A549 (cell line): ENCODE measurements around the gene TRPM2. TPM values are rescaled to one million over a fixed set of nuclear protein-coding genes. Genes with fewer than 3 reads are reported as not detected.

Source experiments
- ATAC-seq, 2 experiments: fragments of 200-7000 bp in 1 of 2; fragments of >200 bp in 1 of 2; cut with Nextera tagmentation in 1 of 2; cut with Tn5 transposase in 1 of 2; 3 replicates each; pipeline versions ENCODE4 v1.8.0 to v1.9.1; 2018 to 2020; ENCODE audit warnings: mild to moderate bottlenecking in 1 of 2, moderate library complexity in 1 of 2
- CTCF ChIA-PET: fragments of 300-600 bp; sonication (Branson Sonifier 250); formaldehyde crosslinking; extraction: SDS; loops from one replicate; lab custom pipeline; 2021; ENCODE audit warnings: antibody characterized with exemption, inconsistent platforms; lab: Yijun Ruan, JAX
- POLR2A ChIA-PET: fragments of 350-600 bp; formaldehyde crosslinking; extraction: SDS; loops from one replicate; lab custom pipeline; 2021; ENCODE audit warnings: antibody characterized with exemption, inconsistent platforms; lab: Yijun Ruan, JAX
- DNase-seq, 2 experiments: peaks; one replicate each; pipeline versions ENCODE4 v3.0.0 to v3.0.0-alpha.2; 2011 to 2016; ENCODE audit warnings: low read depth in 1 of 2, low spot score in 1 of 2
- FAIRE-seq: peaks from 2 replicates; lab custom pipeline; 2011; peaks lifted over from hg19 to GRCh38; lab: Jason Lieb, UNC
- H3K27ac ChIP-seq, 2 experiments: fragments of >200 bp; sonication (Bioruptor Twin); formaldehyde crosslinking; 3 replicates each; pipeline ENCODE4 v1.5.1; 2016 to 2017
- H3K4me1 ChIP-seq: fragments of >200 bp; sonication (Bioruptor Twin); formaldehyde crosslinking; 3 replicates; pipeline ENCODE4 v1.6.1; 2016
- H3K4me2 ChIP-seq: fragments of >200 bp; sonication (Bioruptor Twin); formaldehyde crosslinking; 3 replicates; pipeline ENCODE4 v1.6.1; 2016
- H3K4me3 ChIP-seq: fragments of >200 bp; sonication (Bioruptor Twin); formaldehyde crosslinking; 3 replicates; pipeline ENCODE4 v1.5.1; 2016
- H3K9me3 ChIP-seq: fragments of >200 bp; sonication (Bioruptor Twin); formaldehyde crosslinking; 3 replicates; pipeline ENCODE4 v1.6.1; 2016
- BHLHE40 ChIP-seq: IDR thresholded peaks from 2 replicates; pipeline ENCODE4 v1.6.1; 2012; ENCODE audit warnings: low read depth, low read length, inconsistent platforms
- CBX2 ChIP-seq: fragments of 200-600 bp; sonication (generic); IDR thresholded peaks from 2 replicates; pipeline ENCODE4 v1.6.1; 2016; ENCODE audit warnings: low read depth, mild to moderate bottlenecking, borderline replicate concordance
- CBX8 ChIP-seq: fragments of 200-600 bp; sonication (generic); IDR thresholded peaks from 2 replicates; pipeline ENCODE4 v1.6.1; 2016
- CEBPB ChIP-seq, 2 experiments: fragments of >200 bp in 1 of 2; sonication (Bioruptor Twin) in 1 of 2; formaldehyde crosslinking in 1 of 2; IDR thresholded peaks; 2 replicates each; pipeline ENCODE4 v1.6.1; 2012 to 2016
- CHD2 ChIP-seq: fragments of 150-350 bp; IDR thresholded peaks from 2 replicates; pipeline ENCODE4 v1.6.1; 2014; ENCODE audit warnings: low read length; ENCODE audit not compliant: partially characterized antibody
- CHD4 ChIP-seq: fragments of 200-600 bp; sonication (generic); IDR thresholded peaks from 2 replicates; pipeline ENCODE4 v1.6.1; 2016; ENCODE audit warnings: antibody characterized with exemption, mild to moderate bottlenecking, borderline replicate concordance
- EHF ChIP-seq: fragments of 250-450 bp; sonication (Bioruptor Pico); IDR thresholded peaks from 2 replicates; pipeline ENCODE4 v1.5.0; 2020; ENCODE audit warnings: mild to moderate bottlenecking
- EHMT2 ChIP-seq: fragments of 200-600 bp; sonication (generic); IDR thresholded peaks from 2 replicates; pipeline ENCODE4 v1.6.1; 2016; ENCODE audit warnings: antibody characterized with exemption, low read depth, mild to moderate bottlenecking, moderate library complexity
- ESRRA ChIP-seq: fragments of 150-350 bp; IDR thresholded peaks from 2 replicates; pipeline ENCODE4 v1.6.1; 2014; ENCODE audit warnings: mild to moderate bottlenecking, low read length, borderline replicate concordance
- FOSB ChIP-seq: fragments of 250-450 bp; sonication (Bioruptor Pico); IDR thresholded peaks from 2 replicates; pipeline ENCODE4 v1.5.0; 2020; ENCODE audit warnings: mild to moderate bottlenecking, moderate library complexity
- HEYL ChIP-seq: fragments of 250-450 bp; sonication (Bioruptor Pico); IDR thresholded peaks from 2 replicates; pipeline ENCODE4 v1.8.0; 2021; ENCODE audit warnings: mild to moderate bottlenecking, moderate library complexity
- HOXA7 ChIP-seq: fragments of 250-450 bp; sonication (Bioruptor Pico); IDR thresholded peaks from 2 replicates; pipeline ENCODE4 v1.5.0; 2020; ENCODE audit warnings: mild to moderate bottlenecking, moderate library complexity
- HOXB13 ChIP-seq: fragments of 250-450 bp; sonication (Bioruptor Pico); IDR thresholded peaks from 2 replicates; pipeline ENCODE4 v1.5.0; 2020; ENCODE audit warnings: low read depth, mild to moderate bottlenecking, moderate library complexity
- JUNB ChIP-seq: fragments of >200 bp; sonication (Bioruptor Twin); formaldehyde crosslinking; IDR thresholded peaks from 2 replicates; pipeline ENCODE4 v1.6.1; 2016
- MAFK ChIP-seq: fragments of 450-650 bp; IDR thresholded peaks from 2 replicates; pipeline ENCODE4 v1.6.1; 2014; ENCODE audit not compliant: partially characterized antibody
- MAZ ChIP-seq: fragments of 150-350 bp; IDR thresholded peaks from 2 replicates; pipeline ENCODE4 v1.6.1; 2014; ENCODE audit warnings: antibody characterized with exemption, low read depth, low read length, borderline replicate concordance
- MYC ChIP-seq: IDR thresholded peaks from 2 replicates; pipeline ENCODE4 v1.6.1; 2012; ENCODE audit warnings: mild to moderate bottlenecking, inconsistent platforms, low read length, improper control_type of control experiment, borderline replicate concordance
- NFE2L2 ChIP-seq: fragments of 150-350 bp; conservative IDR thresholded peaks from 2 replicates; pipeline ENCODE4 v1.6.1; 2014; ENCODE audit warnings: low read length
- NR3C1 ChIP-seq: fragments of >200 bp; sonication (Bioruptor Twin); formaldehyde crosslinking; IDR thresholded peaks from 3 replicates; pipeline ENCODE4 v1.6.1; 2017
- RCOR1 ChIP-seq: fragments of 150-350 bp; IDR thresholded peaks from 2 replicates; pipeline ENCODE4 v1.6.1; 2014; ENCODE audit warnings: antibody characterized with exemption, low read length, low read depth
- RNF2 ChIP-seq: fragments of 200-600 bp; sonication (generic); IDR thresholded peaks from 2 replicates; pipeline ENCODE4 v1.6.1; 2016; ENCODE audit warnings: low read depth, mild to moderate bottlenecking, antibody characterized with exemption, moderate library complexity, borderline replicate concordance
- SREBF2 ChIP-seq: fragments of 450-650 bp; IDR thresholded peaks from 2 replicates; pipeline ENCODE4 v1.6.1; 2014; ENCODE audit warnings: mild to moderate bottlenecking, moderate library complexity
- TFCP2L1 ChIP-seq: fragments of 250-450 bp; sonication (Bioruptor Pico); IDR thresholded peaks from 2 replicates; pipeline ENCODE4 v1.5.0; 2021; ENCODE audit warnings: mild to moderate bottlenecking
- ZFP36 ChIP-seq: fragments of 450-650 bp; IDR thresholded peaks from 2 replicates; pipeline ENCODE4 v1.6.1; 2014; ENCODE audit warnings: borderline replicate concordance; ENCODE audit not compliant: partially characterized antibody
- ZNF302 ChIP-seq: fragments of 250-450 bp; sonication (Bioruptor Pico); IDR thresholded peaks from 2 replicates; pipeline ENCODE4 v1.9.0; 2021; ENCODE audit warnings: inconsistent platforms, mild to moderate bottlenecking, moderate library complexity
- ZSCAN20 ChIP-seq: fragments of 250-450 bp; sonication (Bioruptor Pico); IDR thresholded peaks from 2 replicates; pipeline ENCODE4 v1.8.0; 2022; ENCODE audit warnings: mild to moderate bottlenecking, moderate library complexity
- WGBS: methylation state at CpG from one replicate; pipeline ENCODE4 v1.1.6; 2017; ENCODE audit errors: missing lambda C conversion rate; 5-methylcytosine and 5-hydroxymethylcytosine counted together
- polyA plus RNA-seq, 4 experiments: library from polyadenylated mRNA; depleted of rRNA in 3 of 4; stranded (reverse); fragments of >200 nt; fragmentation: RNase III in 1 of 4; extraction: RNeasy Plus Mini Kit Qiagen cat#74134 plus additional on column Dnase treatment in 1 of 4; gene quantifications; 2 replicates in 3 of 4; 3 replicates in 1 of 4; pipeline ENCODE4 v1.2.3, GENCODE V29; 2011 to 2017
- TF ChIP-seq, protein P1 (sequence below): IDR thresholded peaks from 2 replicates; pipeline ENCODE4 v1.6.1; 2012
- TF ChIP-seq, protein P2 (sequence below): fragments of 150-350 bp; IDR thresholded peaks from 2 replicates; pipeline ENCODE4 v1.6.1; 2014; ENCODE audit warnings: low read depth, mild to moderate bottlenecking, low read length
- TF ChIP-seq, protein P3 (sequence below): fragments of 250-450 bp; sonication (Bioruptor Pico); IDR thresholded peaks from 2 replicates; pipeline ENCODE4 v1.5.0; 2020; ENCODE audit warnings: low read depth, mild to moderate bottlenecking, moderate library complexity
- TF ChIP-seq, protein P4 (sequence below): IDR thresholded peaks from 2 replicates; pipeline ENCODE4 v1.6.1; 2012

The TRPM2 gene
- polyA plus RNA-seq, 2 of the 4 experiments (the other 2 are of a cell fraction), result 3.2 to 5.5 TPM

DNA sequence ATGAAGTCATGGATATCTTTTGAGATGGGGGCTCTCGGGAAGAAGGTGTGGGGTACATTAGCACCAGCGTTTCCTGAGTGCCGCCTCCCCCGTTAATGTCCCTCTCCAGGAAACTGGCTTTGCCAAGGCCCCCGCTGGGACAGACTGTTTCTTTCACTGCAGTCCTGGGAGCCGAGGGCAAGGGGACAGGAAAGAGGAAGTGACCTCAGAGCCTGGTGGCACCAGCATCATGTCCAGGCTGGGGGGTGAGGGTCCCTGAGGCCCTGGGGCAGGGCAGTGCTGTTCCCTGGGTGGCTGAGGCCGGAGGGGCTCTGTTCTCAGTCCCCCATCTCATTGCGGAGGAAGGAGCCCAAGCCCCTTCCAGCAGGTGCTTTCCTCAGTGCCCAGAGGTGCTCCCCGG is 47.7 kb upstream of the TRPM2 start:
- TF ChIP-seq ZFP36, result no peak
- TF ChIP-seq RCOR1, result no peak
- no peak for TF ChIP-seq SREBF2
- TF ChIP-seq, protein P1, sequence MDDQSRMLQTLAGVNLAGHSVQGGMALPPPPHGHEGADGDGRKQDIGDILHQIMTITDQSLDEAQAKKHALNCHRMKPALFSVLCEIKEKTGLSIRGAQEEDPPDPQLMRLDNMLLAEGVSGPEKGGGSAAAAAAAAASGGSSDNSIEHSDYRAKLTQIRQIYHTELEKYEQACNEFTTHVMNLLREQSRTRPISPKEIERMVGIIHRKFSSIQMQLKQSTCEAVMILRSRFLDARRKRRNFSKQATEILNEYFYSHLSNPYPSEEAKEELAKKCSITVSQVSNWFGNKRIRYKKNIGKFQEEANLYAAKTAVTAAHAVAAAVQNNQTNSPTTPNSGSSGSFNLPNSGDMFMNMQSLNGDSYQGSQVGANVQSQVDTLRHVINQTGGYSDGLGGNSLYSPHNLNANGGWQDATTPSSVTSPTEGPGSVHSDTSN, result no peak
- no peak for TF ChIP-seq NFE2L2
- TF ChIP-seq CEBPB (IDR thresholded peaks at IDR 0.05), result no peak
- no peak for TF ChIP-seq FOSB (CRISPR knock-in tag)
- no peak for TF ChIP-seq ESRRA
- TF ChIP-seq ZNF302 (CRISPR knock-in tag), result no peak
- TF ChIP-seq EHMT2, result no peak
- no peak for TF ChIP-seq CHD4
- TF ChIP-seq BHLHE40, result no peak
- no peak for TF ChIP-seq CBX2
- TF ChIP-seq NR3C1, result no peak
- TF ChIP-seq TFCP2L1, result no peak
- no peak for TF ChIP-seq MAFK
- TF ChIP-seq JUNB, result no peak
- TF ChIP-seq CHD2, result no peak
- TF ChIP-seq, protein P2, sequence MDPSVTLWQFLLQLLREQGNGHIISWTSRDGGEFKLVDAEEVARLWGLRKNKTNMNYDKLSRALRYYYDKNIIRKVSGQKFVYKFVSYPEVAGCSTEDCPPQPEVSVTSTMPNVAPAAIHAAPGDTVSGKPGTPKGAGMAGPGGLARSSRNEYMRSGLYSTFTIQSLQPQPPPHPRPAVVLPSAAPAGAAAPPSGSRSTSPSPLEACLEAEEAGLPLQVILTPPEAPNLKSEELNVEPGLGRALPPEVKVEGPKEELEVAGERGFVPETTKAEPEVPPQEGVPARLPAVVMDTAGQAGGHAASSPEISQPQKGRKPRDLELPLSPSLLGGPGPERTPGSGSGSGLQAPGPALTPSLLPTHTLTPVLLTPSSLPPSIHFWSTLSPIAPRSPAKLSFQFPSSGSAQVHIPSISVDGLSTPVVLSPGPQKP, result no peak
- TF ChIP-seq, protein P3, sequence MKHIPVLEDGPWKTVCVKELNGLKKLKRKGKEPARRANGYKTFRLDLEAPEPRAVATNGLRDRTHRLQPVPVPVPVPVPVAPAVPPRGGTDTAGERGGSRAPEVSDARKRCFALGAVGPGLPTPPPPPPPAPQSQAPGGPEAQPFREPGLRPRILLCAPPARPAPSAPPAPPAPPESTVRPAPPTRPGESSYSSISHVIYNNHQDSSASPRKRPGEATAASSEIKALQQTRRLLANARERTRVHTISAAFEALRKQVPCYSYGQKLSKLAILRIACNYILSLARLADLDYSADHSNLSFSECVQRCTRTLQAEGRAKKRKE (CRISPR knock-in tag), result no peak
- TF ChIP-seq, all 56 proteins: peak for 0
- no peaks in the 10 kb centered on the region for H3K9me3 ChIP-seq
- CTCF ChIA-PET, result interaction anchor here (0.6 to 3.4 kb wide), 5 partner anchors 9 to 35 kb away, joined by 3 to 15 read pairs (median 8); no protein-coding TSS in a partner anchor
- DNase-seq (no peak), ATAC-seq (no peak), FAIRE-seq (no peak)
- H3K4me3 ChIP-seq, result no peak overlapping the region
- POLR2A ChIA-PET, result no interaction called here
- 88% methylated on average over 8 of the region's 9 CpGs for WGBS
- no peak overlapping the region for H3K4me2 ChIP-seq
- H3K4me1 ChIP-seq, result peaks cover 10% of the 10 kb centered on the region; the same call in 1 of the 3 replicates
- no peak overlapping the region for H3K27ac ChIP-seq

DNA sequence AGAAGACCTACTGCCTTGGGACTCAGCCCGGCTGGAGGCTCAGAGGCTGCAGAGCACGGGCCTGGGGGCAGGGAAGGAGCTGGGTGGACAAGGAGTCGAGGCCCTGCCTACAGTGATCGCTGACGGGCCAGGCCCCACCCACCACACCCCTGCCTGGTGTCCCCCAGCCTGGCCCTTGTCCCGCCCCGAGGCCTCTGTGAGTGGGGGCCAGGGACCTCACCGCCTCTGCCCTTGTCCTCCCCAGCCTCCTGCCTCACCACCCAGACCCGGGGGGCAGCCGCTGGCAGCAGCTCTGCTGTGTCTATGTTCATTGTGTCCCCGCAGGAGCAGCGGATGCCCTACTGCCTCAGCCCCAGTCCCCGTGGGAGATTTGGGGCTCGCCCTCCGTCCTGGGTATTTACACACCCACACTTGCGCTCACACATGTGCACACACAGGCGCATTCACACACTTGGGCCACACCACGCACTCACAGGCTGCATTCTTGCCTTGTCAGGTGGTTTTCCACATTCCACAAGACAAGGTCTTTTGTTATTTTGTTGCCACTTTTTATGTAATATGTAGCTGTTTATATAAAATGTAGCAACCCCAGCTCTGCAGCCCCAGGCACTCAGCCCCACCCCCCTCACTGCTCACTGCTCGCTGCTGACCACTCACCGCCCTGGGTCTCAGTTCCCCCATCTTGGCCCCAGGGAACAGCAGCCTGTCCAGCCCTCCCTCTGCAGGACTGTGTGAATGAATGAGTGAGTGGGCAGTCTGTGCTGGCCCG is 46.3 kb upstream of the TRPM2 start:
- FAIRE-seq (no peak), DNase-seq (no peak), ATAC-seq (no peak)
- H3K9me3 ChIP-seq, result no peaks in the 10 kb centered on the region
- CTCF ChIA-PET, result interaction anchor here (1.2 to 3.4 kb wide), 3 partner anchors 8 to 10 kb away, joined by 3 to 15 read pairs (median 6); no protein-coding TSS in a partner anchor
- no peaks in the 10 kb centered on the region for H3K4me1 ChIP-seq
- no peak overlapping the region for H3K27ac ChIP-seq
- 91% methylated on average over 19 of the region's 21 CpGs for WGBS
- H3K4me2 ChIP-seq, result no peak overlapping the region
- H3K4me3 ChIP-seq, result no peak overlapping the region
- POLR2A ChIA-PET, result no interaction called here
- TF ChIP-seq, protein P4, sequence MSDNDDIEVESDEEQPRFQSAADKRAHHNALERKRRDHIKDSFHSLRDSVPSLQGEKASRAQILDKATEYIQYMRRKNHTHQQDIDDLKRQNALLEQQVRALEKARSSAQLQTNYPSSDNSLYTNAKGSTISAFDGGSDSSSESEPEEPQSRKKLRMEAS, result no peak
- no peak for TF ChIP-seq HOXB13 (CRISPR knock-in tag)
- TF ChIP-seq, protein P3 (CRISPR knock-in tag), result no peak
- TF ChIP-seq NFE2L2, result no peak
- TF ChIP-seq, protein P1, result no peak
- TF ChIP-seq ZSCAN20 (CRISPR knock-in tag), result no peak
- TF ChIP-seq JUNB, result no peak
- no peak for TF ChIP-seq HOXA7 (CRISPR knock-in tag)
- no peak for TF ChIP-seq HEYL
- TF ChIP-seq MAZ, result no peak
- no peak for TF ChIP-seq RNF2
- TF ChIP-seq ZNF302 (CRISPR knock-in tag), result no peak
- no peak for TF ChIP-seq CBX8
- TF ChIP-seq MYC, result no peak
- TF ChIP-seq MAFK, result no peak
- TF ChIP-seq EHF (CRISPR knock-in tag), result no peak
